Myocyte (in vitro differentiated cells): ENCODE measurements around the gene IL1F10. TPM values are rescaled to one million over a fixed set of nuclear protein-coding genes. Genes with fewer than 3 reads are reported as not detected.

Source experiments
- DNase-seq: peaks from one replicate; pipeline ENCODE4 v3.0.0-alpha.2; 2012; ENCODE audit warnings: low read depth
- total RNA-seq: library from RNA; depleted of rRNA; stranded (reverse); fragments of >200 nt; gene quantifications from 2 replicates; pipeline ENCODE4 v1.2.3, GENCODE V29; 2014

The IL1F10 gene
- total RNA-seq, 1 donor from 2014 or later = not detected

GRCh38 chr2:113111823-113112287 is 44.1 kb downstream of the IL1F10 start:
- no peak for DNase-seq

- DNase-seq = no peak
Observed at GRCh38 chr2:113112441-113112840, 44.7 kb downstream of the IL1F10 start.

- no peak for DNase-seq
Observed at GRCh38 chr2:113112871-113113270, 45.1 kb downstream of the IL1F10 start.

- no peak for DNase-seq
Observed at GRCh38 chr2:113113807-113114206, 46.0 kb downstream of the IL1F10 start.

GRCh38 chr2:113114224-113114945 is 46.6 kb downstream of the IL1F10 start:
- no peak for DNase-seq

GRCh38 chr2:113114996-113115395 is 47.2 kb downstream of the IL1F10 start:
- DNase-seq = no peak

- DNase-seq = no peak
Observed at GRCh38 chr2:113116100-113116958, 48.6 kb downstream of the IL1F10 start.

GRCh38 chr2:113117541-113118262 is 49.9 kb downstream of the IL1F10 start:
- DNase-seq = no peak

GRCh38 chr2:113118263-113118657 is 50.5 kb downstream of the IL1F10 start:
- DNase-seq = no peak

GRCh38 chr2:113119111-113119510 is 51.3 kb downstream of the IL1F10 start:
- no peak for DNase-seq

GRCh38 chr2:113120861-113121260 is 53.1 kb downstream of the IL1F10 start:
- DNase-seq = no peak

- DNase-seq = no peak
Observed at GRCh38 chr2:113122364-113122763, 54.6 kb downstream of the IL1F10 start.

- no peak for DNase-seq
Observed at GRCh38 chr2:113123726-113124125, 56.0 kb downstream of the IL1F10 start.

GRCh38 chr2:113124181-113124961 is 56.6 kb downstream of the IL1F10 start:
- DNase-seq = peak; percentile 8

Other genes with a start within 250 kb of the IL1F10 start
- not detected in 2 replicates for gene IL1B, start 231.2 kb upstream of the IL1F10 start, total RNA-seq
- gene IL37, start 156.8 kb upstream of the IL1F10 start, total RNA-seq = not detected in 2 replicates
- not detected in 2 replicates for gene IL36G, start 90.0 kb upstream of the IL1F10 start, total RNA-seq
- not detected in 2 replicates for gene IL36A, start 62.5 kb upstream of the IL1F10 start, total RNA-seq
- not detected in 2 replicates for gene IL36B, start 15.1 kb upstream of the IL1F10 start, total RNA-seq
- not detected in 2 replicates for gene IL36RN, start 8.8 kb upstream of the IL1F10 start, total RNA-seq
- not detected in 2 replicates for gene IL1RN, start 59.6 kb downstream of the IL1F10 start, total RNA-seq
- gene PSD4, start 106.0 kb downstream of the IL1F10 start, total RNA-seq = 0.83 and 1.2 TPM in 2 replicates
- gene PAX8, start 211.0 kb downstream of the IL1F10 start, total RNA-seq = 19.6 and 27.8 TPM in 2 replicates